A549 (cell line): Measurements from ENCODE around the gene PAK1. TPM values are rescaled to one million over a fixed set of nuclear protein-coding genes. Genes with fewer than 3 reads are reported as not detected.

ENCODE experiments used
- ATAC-seq, 2 experiments: fragments of 200-7000 bp in 1 of 2; fragments of >200 bp in 1 of 2; cut with Nextera tagmentation in 1 of 2; cut with Tn5 transposase in 1 of 2; 3 replicates each; pipeline versions ENCODE4 v1.8.0 to v1.9.1; 2018 to 2020; ENCODE audit warnings: mild to moderate bottlenecking in 1 of 2, moderate library complexity in 1 of 2
- CTCF ChIA-PET: fragments of 300-600 bp; sonication (Branson Sonifier 250); formaldehyde crosslinking; extraction: SDS; loops from one replicate; lab custom pipeline; 2021; ENCODE audit warnings: antibody characterized with exemption, inconsistent platforms; lab: Yijun Ruan, JAX
- POLR2A ChIA-PET: fragments of 350-600 bp; formaldehyde crosslinking; extraction: SDS; loops from one replicate; lab custom pipeline; 2021; ENCODE audit warnings: antibody characterized with exemption, inconsistent platforms; lab: Yijun Ruan, JAX
- DNase-seq, 2 experiments: peaks; one replicate each; pipeline versions ENCODE4 v3.0.0 to v3.0.0-alpha.2; 2011 to 2016; ENCODE audit warnings: low read depth in 1 of 2, low spot score in 1 of 2
- FAIRE-seq: peaks from 2 replicates; lab custom pipeline; 2011; peaks lifted over from hg19 to GRCh38; lab: Jason Lieb, UNC
- H3K27ac ChIP-seq, 2 experiments: fragments of >200 bp; sonication (Bioruptor Twin); formaldehyde crosslinking; 3 replicates each; pipeline ENCODE4 v1.5.1; 2016 to 2017
- H3K4me1 ChIP-seq: fragments of >200 bp; sonication (Bioruptor Twin); formaldehyde crosslinking; 3 replicates; pipeline ENCODE4 v1.6.1; 2016
- H3K4me2 ChIP-seq: fragments of >200 bp; sonication (Bioruptor Twin); formaldehyde crosslinking; 3 replicates; pipeline ENCODE4 v1.6.1; 2016
- H3K4me3 ChIP-seq: fragments of >200 bp; sonication (Bioruptor Twin); formaldehyde crosslinking; 3 replicates; pipeline ENCODE4 v1.5.1; 2016
- H3K9me3 ChIP-seq: fragments of >200 bp; sonication (Bioruptor Twin); formaldehyde crosslinking; 3 replicates; pipeline ENCODE4 v1.6.1; 2016
- EHMT2 ChIP-seq: fragments of 200-600 bp; sonication (generic); IDR thresholded peaks from 2 replicates; pipeline ENCODE4 v1.6.1; 2016; ENCODE audit warnings: antibody characterized with exemption, low read depth, mild to moderate bottlenecking, moderate library complexity
- FOSB ChIP-seq: fragments of 250-450 bp; sonication (Bioruptor Pico); IDR thresholded peaks from 2 replicates; pipeline ENCODE4 v1.5.0; 2020; ENCODE audit warnings: mild to moderate bottlenecking, moderate library complexity
- FOSL2 ChIP-seq, 2 experiments: fragments of 450-650 bp in 1 of 2; fragments of >200 bp in 1 of 2; sonication (Bioruptor Twin) in 1 of 2; formaldehyde crosslinking; IDR thresholded peaks; 2 replicates each; pipeline versions ENCODE4 v1.5.0 to v1.6.1; 2016 to 2020; ENCODE audit warnings: mild to moderate bottlenecking in 1 of 2, moderate library complexity in 1 of 2
- HOXA7 ChIP-seq: fragments of 250-450 bp; sonication (Bioruptor Pico); IDR thresholded peaks from 2 replicates; pipeline ENCODE4 v1.5.0; 2020; ENCODE audit warnings: mild to moderate bottlenecking, moderate library complexity
- HOXB13 ChIP-seq: fragments of 250-450 bp; sonication (Bioruptor Pico); IDR thresholded peaks from 2 replicates; pipeline ENCODE4 v1.5.0; 2020; ENCODE audit warnings: low read depth, mild to moderate bottlenecking, moderate library complexity
- KDM1A ChIP-seq: fragments of 200-600 bp; sonication (generic); IDR thresholded peaks from 2 replicates; pipeline ENCODE4 v1.6.1; 2016; ENCODE audit warnings: low read depth, mild to moderate bottlenecking
- MAFK ChIP-seq: fragments of 450-650 bp; IDR thresholded peaks from 2 replicates; pipeline ENCODE4 v1.6.1; 2014; ENCODE audit not compliant: partially characterized antibody
- MAZ ChIP-seq: fragments of 150-350 bp; IDR thresholded peaks from 2 replicates; pipeline ENCODE4 v1.6.1; 2014; ENCODE audit warnings: antibody characterized with exemption, low read depth, low read length, borderline replicate concordance
- MYC ChIP-seq: IDR thresholded peaks from 2 replicates; pipeline ENCODE4 v1.6.1; 2012; ENCODE audit warnings: mild to moderate bottlenecking, inconsistent platforms, low read length, improper control_type of control experiment, borderline replicate concordance
- NR3C1 ChIP-seq: fragments of >200 bp; sonication (Bioruptor Twin); formaldehyde crosslinking; IDR thresholded peaks from 3 replicates; pipeline ENCODE4 v1.6.1; 2017
- PHF8 ChIP-seq: fragments of 200-600 bp; sonication (generic); IDR thresholded peaks from 2 replicates; pipeline ENCODE4 v1.6.1; 2016; ENCODE audit warnings: low read depth, mild to moderate bottlenecking, antibody characterized with exemption, moderate library complexity, borderline replicate concordance
- RAD21 ChIP-seq, 2 experiments: fragments of >200 bp in 1 of 2; sonication (Bioruptor Twin) in 1 of 2; formaldehyde crosslinking in 1 of 2; IDR thresholded peaks in 1 of 2; conservative IDR thresholded peaks in 1 of 2; 2 replicates in 1 of 2; 3 replicates in 1 of 2; pipeline ENCODE4 v1.6.1; 2012 to 2018; ENCODE audit warnings: inconsistent platforms in 1 of 2
- RARB ChIP-seq: fragments of 250-450 bp; sonication (Bioruptor Pico); IDR thresholded peaks from 2 replicates; pipeline ENCODE4 v1.8.0; 2021; ENCODE audit warnings: mild to moderate bottlenecking, moderate library complexity
- SMC3 ChIP-seq: fragments of >200 bp; sonication (Bioruptor Twin); formaldehyde crosslinking; IDR thresholded peaks from 3 replicates; pipeline ENCODE4 v1.6.1; 2018; ENCODE audit warnings: inconsistent platforms
- SREBF2 ChIP-seq: fragments of 450-650 bp; IDR thresholded peaks from 2 replicates; pipeline ENCODE4 v1.6.1; 2014; ENCODE audit warnings: mild to moderate bottlenecking, moderate library complexity
- ZC3H11A ChIP-seq: fragments of 450-650 bp; IDR thresholded peaks from 2 replicates; pipeline ENCODE4 v1.6.1; 2014; ENCODE audit warnings: antibody characterized with exemption, mild to moderate bottlenecking
- ZFP36 ChIP-seq: fragments of 450-650 bp; IDR thresholded peaks from 2 replicates; pipeline ENCODE4 v1.6.1; 2014; ENCODE audit warnings: borderline replicate concordance; ENCODE audit not compliant: partially characterized antibody
- WGBS: methylation state at CpG from one replicate; pipeline ENCODE4 v1.1.6; 2017; ENCODE audit errors: missing lambda C conversion rate; 5-methylcytosine and 5-hydroxymethylcytosine counted together
- polyA plus RNA-seq, 4 experiments: library from polyadenylated mRNA; depleted of rRNA in 3 of 4; stranded (reverse); fragments of >200 nt; fragmentation: RNase III in 1 of 4; extraction: RNeasy Plus Mini Kit Qiagen cat#74134 plus additional on column Dnase treatment in 1 of 4; gene quantifications; 2 replicates in 3 of 4; 3 replicates in 1 of 4; pipeline ENCODE4 v1.2.3, GENCODE V29; 2011 to 2017
- TF ChIP-seq, protein P1 (sequence below): fragments of 250-450 bp; sonication (Bioruptor Pico); IDR thresholded peaks from 2 replicates; pipeline ENCODE4 v1.5.0; 2020; ENCODE audit warnings: low read depth, mild to moderate bottlenecking, moderate library complexity
- TF ChIP-seq, protein P2 (sequence below): IDR thresholded peaks from 2 replicates; pipeline ENCODE4 v1.6.1; 2012; ENCODE audit warnings: low read depth, borderline replicate concordance
- TF ChIP-seq, protein P3 (sequence below): fragments of 450-650 bp; IDR thresholded peaks from 2 replicates; pipeline ENCODE4 v1.6.1; 2014; ENCODE audit warnings: antibody characterized with exemption
- TF ChIP-seq, protein P4 (sequence below): IDR thresholded peaks from 2 replicates; pipeline ENCODE4 v1.6.1; 2012
- TF ChIP-seq, protein P5 (sequence below): IDR thresholded peaks from 2 replicates; pipeline ENCODE4 v1.6.1; 2012
- TF ChIP-seq, protein P6 (sequence below): fragments of >200 bp; sonication (Bioruptor Twin); formaldehyde crosslinking; IDR thresholded peaks from 3 replicates; pipeline ENCODE4 v1.6.1; 2016
- TF ChIP-seq, protein P7 (sequence below): fragments of 200-600 bp; sonication (generic); IDR thresholded peaks from 2 replicates; pipeline ENCODE4 v1.6.1; 2016; ENCODE audit warnings: antibody characterized with exemption, mild to moderate bottlenecking, moderate library complexity

Gene PAK1
- polyA plus RNA-seq, 2 of the 4 experiments (the other 2 are of a cell fraction), result 20.6 to 60.7 TPM

DNA sequence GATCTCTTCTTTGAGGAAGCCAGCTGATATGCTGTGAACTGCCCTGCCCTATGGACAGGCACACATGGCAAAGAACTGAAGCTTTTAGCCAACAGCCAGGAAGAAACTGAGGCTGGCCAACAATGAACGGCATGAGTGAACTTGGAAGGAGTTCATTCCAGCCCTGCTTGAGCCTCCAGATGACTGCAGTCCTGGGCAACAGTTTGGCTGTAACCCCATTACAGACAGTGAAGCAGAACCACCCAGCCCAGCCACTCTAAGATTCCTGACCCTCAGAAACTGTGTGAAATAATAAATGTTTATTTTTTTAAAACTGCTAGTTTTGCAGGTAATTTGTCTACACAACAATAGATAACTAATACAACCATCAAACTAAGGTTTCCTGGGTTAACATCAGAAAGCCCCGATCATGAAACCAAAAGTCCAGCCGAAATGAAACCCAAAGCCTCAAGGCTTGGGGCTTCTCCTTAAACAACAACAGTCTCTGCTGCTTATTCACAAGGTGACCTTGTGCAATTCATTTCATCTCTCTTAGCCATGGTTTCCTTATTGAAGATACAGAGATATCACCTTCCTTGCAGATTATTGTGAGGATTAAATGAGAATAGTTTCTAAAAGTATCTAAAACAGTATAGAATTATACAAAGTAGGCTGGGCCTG lies 31.4 kb downstream of the PAK1 start:
- H3K4me3 ChIP-seq, result no peak overlapping the region
- no peak overlapping the region for H3K27ac ChIP-seq
- DNase-seq (no peak), FAIRE-seq (no peak), ATAC-seq (no peak)
- 93% methylated on average over 3 of the region's 3 CpGs for WGBS
- ChIA-PET CTCF (no interaction called here), POLR2A (no interaction called here)
- H3K4me1 ChIP-seq, result no peaks in the 10 kb centered on the region
- TF ChIP-seq SREBF2 (no peak), ZFP36 (no peak), KDM1A (no peak)
- TF ChIP-seq, protein P1, sequence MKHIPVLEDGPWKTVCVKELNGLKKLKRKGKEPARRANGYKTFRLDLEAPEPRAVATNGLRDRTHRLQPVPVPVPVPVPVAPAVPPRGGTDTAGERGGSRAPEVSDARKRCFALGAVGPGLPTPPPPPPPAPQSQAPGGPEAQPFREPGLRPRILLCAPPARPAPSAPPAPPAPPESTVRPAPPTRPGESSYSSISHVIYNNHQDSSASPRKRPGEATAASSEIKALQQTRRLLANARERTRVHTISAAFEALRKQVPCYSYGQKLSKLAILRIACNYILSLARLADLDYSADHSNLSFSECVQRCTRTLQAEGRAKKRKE (CRISPR knock-in tag), result no peak
- H3K9me3 ChIP-seq, result no peaks in the 10 kb centered on the region
- H3K4me2 ChIP-seq, result no peak overlapping the region

DNA sequence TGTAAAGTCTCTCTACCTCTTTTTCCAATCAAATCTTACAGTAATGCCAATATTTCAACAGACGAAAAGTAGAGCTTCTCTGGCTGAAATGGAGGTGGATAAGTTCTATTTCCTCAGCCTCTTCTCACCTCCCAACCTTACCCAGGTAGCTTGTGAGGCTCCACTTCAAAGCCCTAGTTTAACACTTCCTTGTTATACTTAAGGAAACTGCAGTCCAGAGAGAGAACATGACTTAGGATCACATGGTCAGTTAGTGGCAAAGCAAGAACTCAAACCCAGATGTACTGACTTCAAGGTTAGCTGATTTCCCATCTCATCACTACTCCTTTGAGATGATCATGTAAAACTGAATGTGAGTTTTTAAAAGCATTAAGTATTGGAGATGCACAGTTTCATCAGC lies 32.5 kb downstream of the PAK1 start:
- Histone ChIP-seq H3K9me3 (no peaks in the 10 kb centered on the region), H3K4me3 (no peak overlapping the region), H3K4me2 (no peak overlapping the region), H3K4me1 (no peaks in the 10 kb centered on the region), H3K27ac (no peak overlapping the region)
- ChIA-PET CTCF (interaction anchor here (0.6 to 1.3 kb wide), 5 partner anchors 10 to 335 kb away, joined by 3 to 4 read pairs (median 3); no protein-coding TSS in a partner anchor), POLR2A (no interaction called here)
- no peak for ATAC-seq
- FAIRE-seq, result no peak
- WGBS, result 28% methylated on average over 1 of the region's 1 CpG
- DNase-seq, result no peak
- TF ChIP-seq NR3C1 (no peak), SMC3 (no peak), MYC (no peak), EHMT2 (no peak), RAD21 (conservative IDR thresholded peaks at IDR 0.05 in 1 of 2, IDR thresholded peaks at IDR 0.05 in 1 of 2) (no peak), HOXA7 (no peak), ZC3H11A (no peak), RARB (CRISPR knock-in tag) (no peak), FOSL2 (IDR thresholded peaks at IDR 0.05) (no peak), FOSL2 (CRISPR knock-in tag; IDR thresholded peaks at IDR 0.05) (no peak)
- TF ChIP-seq, protein P2, sequence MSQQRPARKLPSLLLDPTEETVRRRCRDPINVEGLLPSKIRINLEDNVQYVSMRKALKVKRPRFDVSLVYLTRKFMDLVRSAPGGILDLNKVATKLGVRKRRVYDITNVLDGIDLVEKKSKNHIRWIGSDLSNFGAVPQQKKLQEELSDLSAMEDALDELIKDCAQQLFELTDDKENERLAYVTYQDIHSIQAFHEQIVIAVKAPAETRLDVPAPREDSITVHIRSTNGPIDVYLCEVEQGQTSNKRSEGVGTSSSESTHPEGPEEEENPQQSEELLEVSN, result no peak
- TF ChIP-seq, protein P3, sequence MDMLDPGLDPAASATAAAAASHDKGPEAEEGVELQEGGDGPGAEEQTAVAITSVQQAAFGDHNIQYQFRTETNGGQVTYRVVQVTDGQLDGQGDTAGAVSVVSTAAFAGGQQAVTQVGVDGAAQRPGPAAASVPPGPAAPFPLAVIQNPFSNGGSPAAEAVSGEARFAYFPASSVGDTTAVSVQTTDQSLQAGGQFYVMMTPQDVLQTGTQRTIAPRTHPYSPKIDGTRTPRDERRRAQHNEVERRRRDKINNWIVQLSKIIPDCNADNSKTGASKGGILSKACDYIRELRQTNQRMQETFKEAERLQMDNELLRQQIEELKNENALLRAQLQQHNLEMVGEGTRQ, result no peak
- TF ChIP-seq, protein P4, sequence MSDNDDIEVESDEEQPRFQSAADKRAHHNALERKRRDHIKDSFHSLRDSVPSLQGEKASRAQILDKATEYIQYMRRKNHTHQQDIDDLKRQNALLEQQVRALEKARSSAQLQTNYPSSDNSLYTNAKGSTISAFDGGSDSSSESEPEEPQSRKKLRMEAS, result no peak
- TF ChIP-seq, protein P5, sequence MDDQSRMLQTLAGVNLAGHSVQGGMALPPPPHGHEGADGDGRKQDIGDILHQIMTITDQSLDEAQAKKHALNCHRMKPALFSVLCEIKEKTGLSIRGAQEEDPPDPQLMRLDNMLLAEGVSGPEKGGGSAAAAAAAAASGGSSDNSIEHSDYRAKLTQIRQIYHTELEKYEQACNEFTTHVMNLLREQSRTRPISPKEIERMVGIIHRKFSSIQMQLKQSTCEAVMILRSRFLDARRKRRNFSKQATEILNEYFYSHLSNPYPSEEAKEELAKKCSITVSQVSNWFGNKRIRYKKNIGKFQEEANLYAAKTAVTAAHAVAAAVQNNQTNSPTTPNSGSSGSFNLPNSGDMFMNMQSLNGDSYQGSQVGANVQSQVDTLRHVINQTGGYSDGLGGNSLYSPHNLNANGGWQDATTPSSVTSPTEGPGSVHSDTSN, result no peak

DNA sequence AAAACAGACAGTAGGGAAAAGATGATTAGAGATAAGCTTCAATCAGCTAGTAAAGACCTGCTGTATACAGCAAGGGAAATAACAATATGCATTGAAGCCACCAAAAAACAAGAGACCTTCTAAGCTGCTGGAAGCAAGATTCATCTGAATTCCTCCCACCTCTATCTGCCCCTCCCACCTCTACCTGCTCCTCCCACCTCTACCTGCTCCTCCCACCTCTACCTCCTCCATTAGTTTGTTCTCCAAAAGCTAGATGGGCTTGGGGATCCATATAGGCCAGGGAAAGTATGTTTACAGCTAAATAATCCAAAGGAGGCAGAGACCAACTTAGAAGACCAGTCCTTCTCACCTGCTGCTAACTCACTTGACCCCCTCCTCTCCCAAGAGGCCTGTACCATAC lies 33.2 kb downstream of the PAK1 start:
- Histone ChIP-seq H3K4me2 (no peak overlapping the region), H3K27ac (no peak overlapping the region), H3K4me3 (no peak overlapping the region), H3K9me3 (no peaks in the 10 kb centered on the region), H3K4me1 (no peaks in the 10 kb centered on the region)
- ATAC-seq, result no peak
- ChIA-PET CTCF (interaction anchor here (0.6 to 1.3 kb wide), 5 partner anchors 9 to 334 kb away, joined by 3 to 4 read pairs (median 3); no protein-coding TSS in a partner anchor), POLR2A (no interaction called here)
- no peak for FAIRE-seq
- no peak for DNase-seq
- TF ChIP-seq MAFK, result no peak
- TF ChIP-seq, protein P6, sequence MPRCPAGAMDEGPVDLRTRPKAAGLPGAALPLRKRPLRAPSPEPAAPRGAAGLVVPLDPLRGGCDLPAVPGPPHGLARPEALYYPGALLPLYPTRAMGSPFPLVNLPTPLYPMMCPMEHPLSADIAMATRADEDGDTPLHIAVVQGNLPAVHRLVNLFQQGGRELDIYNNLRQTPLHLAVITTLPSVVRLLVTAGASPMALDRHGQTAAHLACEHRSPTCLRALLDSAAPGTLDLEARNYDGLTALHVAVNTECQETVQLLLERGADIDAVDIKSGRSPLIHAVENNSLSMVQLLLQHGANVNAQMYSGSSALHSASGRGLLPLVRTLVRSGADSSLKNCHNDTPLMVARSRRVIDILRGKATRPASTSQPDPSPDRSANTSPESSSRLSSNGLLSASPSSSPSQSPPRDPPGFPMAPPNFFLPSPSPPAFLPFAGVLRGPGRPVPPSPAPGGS, result no peak
- TF ChIP-seq PHF8, result no peak
- no peak for TF ChIP-seq SREBF2
- TF ChIP-seq, protein P7, sequence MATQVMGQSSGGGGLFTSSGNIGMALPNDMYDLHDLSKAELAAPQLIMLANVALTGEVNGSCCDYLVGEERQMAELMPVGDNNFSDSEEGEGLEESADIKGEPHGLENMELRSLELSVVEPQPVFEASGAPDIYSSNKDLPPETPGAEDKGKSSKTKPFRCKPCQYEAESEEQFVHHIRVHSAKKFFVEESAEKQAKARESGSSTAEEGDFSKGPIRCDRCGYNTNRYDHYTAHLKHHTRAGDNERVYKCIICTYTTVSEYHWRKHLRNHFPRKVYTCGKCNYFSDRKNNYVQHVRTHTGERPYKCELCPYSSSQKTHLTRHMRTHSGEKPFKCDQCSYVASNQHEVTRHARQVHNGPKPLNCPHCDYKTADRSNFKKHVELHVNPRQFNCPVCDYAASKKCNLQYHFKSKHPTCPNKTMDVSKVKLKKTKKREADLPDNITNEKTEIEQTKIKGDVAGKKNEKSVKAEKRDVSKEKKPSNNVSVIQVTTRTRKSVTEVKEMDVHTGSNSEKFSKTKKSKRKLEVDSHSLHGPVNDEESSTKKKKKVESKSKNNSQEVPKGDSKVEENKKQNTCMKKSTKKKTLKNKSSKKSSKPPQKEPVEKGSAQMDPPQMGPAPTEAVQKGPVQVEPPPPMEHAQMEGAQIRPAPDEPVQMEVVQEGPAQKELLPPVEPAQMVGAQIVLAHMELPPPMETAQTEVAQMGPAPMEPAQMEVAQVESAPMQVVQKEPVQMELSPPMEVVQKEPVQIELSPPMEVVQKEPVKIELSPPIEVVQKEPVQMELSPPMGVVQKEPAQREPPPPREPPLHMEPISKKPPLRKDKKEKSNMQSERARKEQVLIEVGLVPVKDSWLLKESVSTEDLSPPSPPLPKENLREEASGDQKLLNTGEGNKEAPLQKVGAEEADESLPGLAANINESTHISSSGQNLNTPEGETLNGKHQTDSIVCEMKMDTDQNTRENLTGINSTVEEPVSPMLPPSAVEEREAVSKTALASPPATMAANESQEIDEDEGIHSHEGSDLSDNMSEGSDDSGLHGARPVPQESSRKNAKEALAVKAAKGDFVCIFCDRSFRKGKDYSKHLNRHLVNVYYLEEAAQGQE, result no peak
- no peak for TF ChIP-seq MAZ
- no peak for TF ChIP-seq HOXB13 (CRISPR knock-in tag)
- TF ChIP-seq, protein P1 (CRISPR knock-in tag), result no peak
- no peak for TF ChIP-seq FOSB (CRISPR knock-in tag)
